ENCODE measurements around the gene ASB7.
"Not testable (repeated sequence)": the region's sequence is repeated elsewhere in the genome, so short reads cannot be mapped to it uniquely, and the experiment has no call there.

ASB7 gene

DNA sequence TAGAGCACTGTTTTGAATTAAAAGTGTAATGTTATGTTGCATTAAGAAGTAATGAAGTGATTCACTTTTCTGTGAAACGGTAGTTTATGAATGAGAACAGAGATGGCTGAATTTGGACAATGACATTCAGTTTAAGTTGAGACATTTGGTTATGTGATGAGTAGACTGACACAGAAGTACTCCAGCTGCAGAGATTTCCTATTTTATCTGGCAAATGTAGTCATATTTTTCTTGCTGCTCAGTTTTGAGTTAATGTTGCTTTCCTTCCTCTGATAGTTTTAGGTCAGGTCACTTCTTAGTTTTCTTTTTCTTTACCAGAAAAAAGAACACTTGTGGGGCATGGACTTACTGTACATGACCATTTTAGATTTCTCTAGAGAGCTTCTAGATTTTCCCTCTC lies 51.2 kb downstream of the ASB7 start:
- no peak for DNase-seq

DNA sequence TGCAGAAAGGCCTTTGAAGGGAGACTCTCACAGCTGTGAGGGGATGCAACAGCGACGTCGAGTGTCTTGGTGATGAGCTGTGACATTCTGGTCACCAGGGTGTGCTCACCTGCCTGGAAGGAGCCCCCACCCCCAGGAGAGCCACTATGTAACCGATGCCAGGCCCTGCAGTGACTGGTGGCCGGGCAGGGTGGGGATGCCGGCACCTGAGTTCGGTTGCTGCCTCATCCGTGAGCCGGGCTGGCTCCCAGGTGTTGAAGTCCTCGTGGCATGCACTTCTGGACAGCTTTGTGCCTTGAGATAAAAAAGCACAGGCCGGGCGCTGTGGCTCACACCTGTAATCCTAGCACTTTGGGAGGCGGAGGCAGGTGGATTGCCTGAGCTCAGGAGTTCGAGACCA lies 56.5 kb downstream of the ASB7 start:
- DNase-seq = no peak

GRCh38 chr15:100661156-100661555 lies 58.8 kb downstream of the ASB7 start:
- DNase-seq = no peak

DNA sequence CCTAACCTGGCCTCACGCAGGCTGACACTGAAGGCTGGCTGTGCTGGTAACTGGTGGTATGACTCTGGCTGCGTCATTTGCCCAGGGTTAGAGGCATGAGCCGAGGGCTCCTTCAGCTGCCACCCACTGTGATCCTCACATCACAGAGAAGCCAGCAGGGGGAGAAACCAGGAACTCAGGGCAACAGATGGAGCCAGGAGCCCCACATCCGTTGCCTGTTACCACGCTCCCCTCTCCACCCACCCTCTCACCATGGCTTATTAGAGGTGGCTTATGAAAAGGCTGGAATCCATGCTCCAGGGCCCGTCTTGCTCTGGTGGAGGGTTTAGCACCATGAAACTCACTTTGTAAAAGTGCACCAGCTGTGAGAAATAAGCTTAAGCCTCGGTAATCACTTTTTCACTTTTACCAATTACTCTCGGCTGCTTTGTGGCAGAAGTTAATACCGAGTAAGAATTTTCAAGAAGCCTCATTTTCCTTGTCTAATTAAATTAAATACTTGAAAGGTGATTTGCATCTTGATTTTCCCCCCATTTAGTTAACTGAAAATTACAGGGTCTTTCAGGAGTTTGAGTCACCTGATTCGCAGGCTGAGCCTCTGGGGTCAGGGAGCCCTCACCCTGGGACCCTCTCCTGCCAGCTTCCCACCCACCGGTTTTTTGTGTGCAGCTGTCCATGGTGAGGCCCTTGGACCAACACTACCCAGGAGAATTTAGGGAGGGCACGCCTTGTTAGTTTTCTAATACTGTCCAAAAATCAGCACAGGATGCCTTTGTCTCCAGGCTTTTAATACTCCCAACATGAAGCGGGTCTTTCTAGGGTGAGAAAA lies 60.9 kb downstream of the ASB7 start:
- DNase-seq = no peak

DNA sequence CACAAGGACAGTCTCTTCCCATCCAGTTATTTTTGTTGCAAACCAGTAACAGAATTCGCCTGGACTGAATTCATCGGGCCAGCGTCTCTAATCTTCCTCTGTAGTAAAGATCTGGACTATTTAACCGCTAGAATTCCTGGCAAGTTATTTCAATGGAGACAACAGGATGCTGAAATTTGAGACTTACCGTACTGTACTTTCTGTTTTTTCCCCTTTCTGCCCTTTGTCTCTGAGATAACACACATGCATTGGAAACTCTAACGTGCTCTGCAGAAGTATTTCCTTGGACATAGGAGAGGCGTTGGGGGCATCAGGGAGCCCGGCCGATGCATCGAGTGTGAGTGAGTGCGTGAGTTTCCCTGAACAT lies 61.5 kb downstream of the ASB7 start:
- DNase-seq = no peak

DNA sequence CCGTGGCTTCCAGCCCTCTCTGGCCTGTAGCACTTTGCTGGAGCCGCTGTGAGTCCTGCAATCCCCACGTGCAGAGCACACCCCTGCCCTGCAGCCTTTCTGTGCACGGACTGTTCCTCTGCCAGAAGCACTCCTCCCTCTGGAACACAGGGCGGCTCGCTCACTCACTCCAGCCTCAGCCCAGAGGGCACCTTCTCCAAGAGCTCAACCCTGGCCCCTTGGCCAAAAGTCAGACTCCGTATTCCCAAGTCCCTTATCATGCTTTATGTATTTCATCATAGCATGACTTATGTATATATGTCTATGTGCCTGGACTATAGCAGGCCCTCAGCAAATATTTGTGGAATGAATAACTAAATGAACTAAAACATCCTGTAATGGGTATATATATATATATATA lies 63.2 kb downstream of the ASB7 start:
- no peak for DNase-seq

DNA sequence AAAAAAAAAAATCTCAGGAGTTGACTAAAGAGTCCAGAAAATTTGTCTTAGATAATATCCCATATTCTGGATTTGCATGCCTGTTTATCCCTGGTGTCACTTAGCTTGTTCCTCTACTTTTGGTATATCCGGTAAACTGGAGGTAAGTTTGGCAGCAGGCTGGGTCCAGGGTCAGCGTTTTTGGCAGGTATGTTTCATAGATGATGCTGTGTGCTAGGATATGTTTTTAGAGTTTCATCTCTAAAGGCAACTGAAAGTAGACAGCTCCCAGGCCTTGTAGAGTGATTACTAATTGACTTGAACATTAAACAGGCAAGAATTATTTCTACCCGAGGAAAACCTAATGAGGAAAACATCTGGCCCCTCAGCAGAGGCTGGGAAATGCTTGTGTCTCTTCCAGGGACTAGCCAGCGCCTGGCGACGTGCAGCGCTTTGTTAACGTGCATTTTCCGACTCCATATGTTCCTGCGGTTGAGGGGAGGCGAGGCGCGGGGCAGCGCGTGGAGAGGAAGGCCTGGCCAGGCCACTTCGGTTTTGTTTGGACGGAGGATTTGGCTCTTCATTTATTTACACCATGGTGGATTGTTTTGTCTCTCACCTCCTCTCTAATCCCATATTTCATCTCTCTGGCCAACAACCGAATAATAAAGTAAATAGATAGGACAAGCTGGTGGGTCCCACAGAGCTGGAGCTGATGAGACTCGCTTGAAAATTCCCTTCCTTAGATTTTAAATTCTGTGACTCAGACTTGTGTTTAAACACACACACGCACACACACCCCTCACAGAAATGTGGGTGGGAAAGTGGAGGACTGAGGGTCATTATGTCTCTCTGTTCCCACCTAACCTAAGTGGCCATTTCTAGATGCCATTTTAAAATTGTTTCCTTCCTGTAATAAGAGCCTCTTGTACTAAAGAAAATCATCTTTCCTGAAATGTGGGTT lies 65.3 kb downstream of the ASB7 start:
- no peak for DNase-seq

DNA sequence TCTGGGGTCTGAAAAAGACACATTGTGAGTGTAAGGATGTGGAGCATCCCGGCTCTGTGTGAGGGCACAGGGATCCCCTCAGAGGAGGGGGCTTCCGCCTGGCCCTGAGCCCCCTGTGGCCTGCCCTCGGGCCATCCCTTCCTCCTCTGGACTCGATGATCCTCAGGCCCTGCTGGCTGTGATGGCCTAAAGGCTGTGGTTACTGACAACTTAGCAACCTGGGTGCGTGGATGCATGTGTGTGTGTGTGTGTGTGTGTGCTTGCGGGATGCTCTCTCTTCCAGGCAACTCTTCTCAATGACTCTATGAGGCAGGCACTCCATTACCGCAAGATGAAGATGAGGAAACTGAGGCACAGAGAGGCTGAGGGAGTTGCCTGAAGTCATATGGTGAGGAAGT lies 66.0 kb downstream of the ASB7 start:
- DNase-seq = no peak

GRCh38 chr15:100669260-100669659 lies 66.9 kb downstream of the ASB7 start:
- no peak for DNase-seq

DNA sequence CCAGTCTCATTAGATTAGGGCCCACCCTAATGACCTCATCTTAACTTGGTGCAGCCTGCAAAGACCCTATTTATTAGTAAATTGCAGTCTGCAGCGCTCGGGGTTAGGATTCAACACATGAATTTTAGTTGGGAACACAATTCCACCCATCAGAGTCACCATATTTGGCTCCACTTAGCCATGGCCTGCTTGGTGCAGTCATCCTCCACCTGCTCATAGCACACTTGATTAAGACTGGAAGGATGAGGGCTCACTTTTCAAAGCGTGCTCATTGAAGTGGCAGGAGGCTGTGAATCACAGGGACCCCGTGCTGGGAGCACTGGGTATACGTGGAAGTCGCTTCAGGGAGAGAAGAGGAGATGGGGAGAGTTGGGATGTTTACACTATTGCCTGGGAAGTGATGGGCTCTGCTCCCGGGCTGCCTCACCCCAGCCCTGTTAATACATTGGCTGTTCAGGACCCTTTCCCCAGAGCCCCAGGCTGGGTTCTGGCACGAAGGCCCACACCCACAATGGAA lies 68.2 kb downstream of the ASB7 start:
- DNase-seq = no peak

GRCh38 chr15:100671124-100671680 lies 68.8 kb downstream of the ASB7 start:
- no peak for DNase-seq

DNA sequence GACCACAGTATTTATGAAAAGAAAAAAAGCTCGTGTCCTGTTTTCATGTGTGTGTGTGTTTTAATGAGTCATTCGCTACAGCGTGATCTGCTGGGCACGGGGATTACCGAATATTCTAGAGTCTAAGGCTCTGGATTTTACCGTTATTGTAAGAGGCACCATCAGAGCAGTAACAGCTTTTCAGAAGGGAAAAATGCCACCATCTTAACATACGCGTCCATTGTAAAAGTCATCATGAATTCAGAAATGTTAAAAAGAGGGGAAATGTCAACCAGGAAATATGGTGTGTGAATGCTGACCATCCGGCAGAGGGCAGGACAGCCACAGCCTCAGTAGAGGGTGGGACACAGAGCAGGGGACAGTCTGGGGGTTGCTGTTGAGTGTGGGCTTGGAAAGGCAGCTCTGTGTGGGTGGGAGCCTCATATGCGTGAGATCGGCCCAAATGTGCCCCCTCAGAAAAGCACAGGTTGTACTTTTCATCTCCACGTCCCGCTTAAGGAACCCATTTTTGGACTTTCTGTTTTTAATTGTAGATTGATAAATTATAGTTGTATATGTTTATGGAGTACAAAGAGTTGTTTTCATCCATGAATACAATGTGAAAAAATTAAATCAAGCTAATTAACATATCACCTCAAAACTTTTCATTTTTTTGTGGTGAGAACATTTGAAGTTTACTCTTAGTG lies 69.6 kb downstream of the ASB7 start:
- DNase-seq = no peak

DNA sequence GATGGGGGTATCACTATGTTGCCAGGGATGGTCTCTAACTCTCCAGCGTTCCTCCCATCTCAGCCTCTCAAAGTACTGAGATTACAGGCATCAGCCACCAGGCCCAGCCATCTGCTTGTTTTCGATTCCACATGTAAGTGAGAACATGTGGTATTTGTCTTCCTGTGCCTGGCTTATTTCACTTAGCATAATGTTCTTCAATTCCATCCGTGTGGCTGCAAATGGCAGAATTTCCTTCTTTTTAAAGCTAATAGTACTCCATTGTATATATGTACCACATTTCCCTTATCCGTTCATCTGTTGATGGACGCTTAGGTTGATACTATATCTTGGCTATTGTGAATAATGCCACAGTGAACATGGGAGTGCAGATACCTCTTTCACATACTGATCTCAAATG lies 70.6 kb downstream of the ASB7 start:
- DNase-seq = no peak

- DNase-seq = not testable (repeated sequence)
Measured at GRCh38 chr15:100679151-100679550, 76.8 kb downstream of the ASB7 start.

GRCh38 chr15:100680726-100681125 lies 78.3 kb downstream of the ASB7 start:
- DNase-seq = no peak

DNA sequence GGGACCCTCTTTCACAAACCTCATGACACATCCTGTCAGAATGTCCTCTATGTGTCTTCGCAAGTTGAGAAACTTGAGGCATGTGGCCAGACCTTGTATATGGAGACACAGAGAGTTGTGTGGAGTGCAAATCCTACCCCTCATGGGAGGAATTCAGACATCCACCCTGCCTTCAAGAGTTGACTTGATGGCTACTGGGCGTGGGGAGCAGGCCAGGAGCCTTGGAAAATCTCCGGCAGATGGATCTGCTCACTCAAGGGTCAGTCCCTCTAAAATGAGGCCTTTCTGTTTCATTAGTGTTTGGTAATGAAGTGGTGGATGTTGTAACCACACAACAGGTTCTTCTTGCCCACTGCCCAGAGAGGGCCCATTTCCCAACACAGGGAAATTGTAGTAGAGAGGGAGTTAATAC lies 79.0 kb downstream of the ASB7 start:
- no peak for DNase-seq

DNA sequence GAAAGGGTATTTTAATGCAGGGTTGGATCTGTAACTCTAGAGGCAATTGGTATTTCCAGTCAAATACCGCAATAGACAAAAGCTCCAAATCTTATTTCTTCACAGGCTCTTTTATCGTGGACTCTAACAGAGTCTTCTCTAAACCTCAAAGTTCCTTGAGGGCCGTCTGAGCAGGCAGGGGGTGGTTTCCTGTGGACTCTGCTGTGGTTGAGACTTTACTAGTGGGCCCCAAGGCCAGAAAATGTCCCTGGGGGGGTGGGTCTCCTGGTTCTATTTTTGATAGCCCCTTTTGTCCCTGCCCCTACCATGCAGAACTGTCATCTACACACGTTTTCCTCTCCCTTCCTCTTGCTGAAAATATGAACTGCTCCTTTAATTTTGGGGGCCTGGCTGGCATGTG lies 80.1 kb downstream of the ASB7 start:
- DNase-seq = no peak

DNA sequence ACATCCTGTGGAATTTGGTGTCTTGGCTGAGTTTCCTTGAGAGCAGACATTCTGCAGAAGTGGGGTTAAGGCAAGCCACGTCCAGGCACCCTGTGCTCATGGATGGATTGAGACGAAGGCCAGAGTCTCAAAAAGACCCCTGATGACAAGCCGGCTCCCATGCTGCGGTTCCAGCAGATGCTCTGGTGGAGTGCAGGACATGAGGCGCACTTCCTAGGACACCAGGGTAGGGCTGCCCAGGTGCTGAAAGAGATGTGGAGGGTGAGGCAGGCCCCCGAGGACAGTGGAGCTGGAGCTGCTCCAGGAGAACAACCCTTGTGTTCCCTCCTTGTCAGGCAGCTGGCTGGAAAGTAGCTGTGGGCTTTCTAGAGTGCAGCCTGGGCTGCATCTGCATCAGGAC lies 81.0 kb downstream of the ASB7 start:
- no peak for DNase-seq

- DNase-seq = no peak
Measured at GRCh38 chr15:100684591-100684990, 82.2 kb downstream of the ASB7 start.

GRCh38 chr15:100686021-100686724 lies 83.8 kb downstream of the ASB7 start:
- DNase-seq = no peak

DNA sequence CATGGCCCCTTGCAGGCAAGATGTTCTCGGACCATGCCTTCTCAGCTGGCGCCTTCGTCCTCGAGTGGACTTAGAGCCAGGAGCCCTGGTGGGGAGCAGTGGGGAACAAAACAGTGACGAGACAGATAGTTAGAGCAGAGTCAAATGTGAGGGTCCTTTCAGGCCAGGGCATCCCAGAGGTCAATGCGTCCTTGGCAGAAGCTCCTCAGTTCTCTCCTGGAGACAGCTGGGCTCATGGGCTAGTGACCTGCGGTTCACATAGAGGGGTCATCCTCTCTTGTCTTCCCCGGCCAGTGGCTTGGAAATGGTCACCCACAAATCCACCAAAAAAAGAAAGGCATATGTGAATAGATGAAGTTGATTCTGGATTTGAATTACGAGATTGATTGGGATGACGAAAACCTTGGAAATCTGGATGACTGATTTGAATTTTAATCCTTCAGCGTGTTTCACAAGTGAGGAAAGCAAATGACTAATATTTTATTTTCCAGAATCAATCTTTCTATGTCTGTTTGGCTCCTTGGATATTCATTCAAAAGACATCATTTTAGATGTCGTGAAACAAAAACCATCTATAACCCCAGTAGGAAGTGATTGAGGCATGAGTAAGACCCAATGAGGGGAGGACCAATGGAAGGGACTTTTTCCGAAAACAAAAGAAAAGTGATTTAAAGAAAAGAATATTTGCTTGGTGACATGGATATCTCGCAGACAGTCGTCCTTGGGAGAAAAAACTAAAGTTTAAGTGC lies 84.5 kb downstream of the ASB7 start:
- no peak for DNase-seq

All from kidney glomerular epithelial cell (primary cell).